Lower leg skin (tissue), 3 donors: ENCODE measurements around the gene DTX3L.

ENCODE experiments used
- CTCF ChIP-seq, 3 donors: fragments of 450-650 bp; IDR thresholded peaks; one replicate each; pipeline ENCODE4 v1.5.1; 2016; ENCODE audit warnings: antibody characterized with exemption in 3 of 3, mild to moderate bottlenecking in 3 of 3, moderate library complexity in 2 of 3
- POLR2A ChIP-seq, 2 donors: fragments of 450-650 bp; IDR thresholded peaks; one replicate each; pipeline ENCODE4 v1.6.1; 2016 to 2017; ENCODE audit warnings: antibody characterized with exemption in 2 of 2, mild to moderate bottlenecking in 1 of 2, moderate library complexity in 1 of 2

GRCh38 chr3:122515870-122516269 lies 48.3 kb upstream of the DTX3L start:
- TF ChIP-seq CTCF (IDR thresholded peaks at IDR 0.05): no peak
- TF ChIP-seq POLR2A (IDR thresholded peaks at IDR 0.05): no peak
